AG10803 (cell line): ENCODE results near the gene VCAN.

Experiments used
- DNase-seq: peaks from one replicate; pipeline ENCODE4 v3.0.0; 2010; ENCODE audit warnings: low read depth
- H3K4me3 ChIP-seq: 2 replicates; pipeline ENCODE4 v1.5.1; 2011; ENCODE audit warnings: mild to moderate bottlenecking, low read length, control low read depth
- CTCF ChIP-seq: conservative IDR thresholded peaks from 2 replicates; pipeline ENCODE4 v1.5.1; 2011; ENCODE audit warnings: mild to moderate bottlenecking, low read length, control low read depth, inconsistent platforms

Gene VCAN

GRCh38 chr5:83485842-83486241 lies 14.3 kb downstream of the VCAN start:
- TF ChIP-seq CTCF: no peak
- no peak overlapping the region for H3K4me3 ChIP-seq
- no peak for DNase-seq

GRCh38 chr5:83487155-83487554 lies 15.6 kb downstream of the VCAN start:
- DNase-seq: peak; percentile 51
- H3K4me3 ChIP-seq: no peak overlapping the region
- no peak for TF ChIP-seq CTCF

- no peak for TF ChIP-seq CTCF
- DNase-seq: no peak
- H3K4me3 ChIP-seq: no peak overlapping the region
Measured at GRCh38 chr5:83488271-83488670, 16.7 kb downstream of the VCAN start.

GRCh38 chr5:83488821-83489220 lies 17.3 kb downstream of the VCAN start:
- H3K4me3 ChIP-seq: no peak overlapping the region
- TF ChIP-seq CTCF: no peak
- no peak for DNase-seq

GRCh38 chr5:83490203-83490602 lies 18.7 kb downstream of the VCAN start:
- no peak for TF ChIP-seq CTCF
- no peak for DNase-seq
- no peak overlapping the region for H3K4me3 ChIP-seq

GRCh38 chr5:83492331-83492730 lies 20.8 kb downstream of the VCAN start:
- no peak for TF ChIP-seq CTCF
- no peak overlapping the region for H3K4me3 ChIP-seq
- no peak for DNase-seq

- no peak overlapping the region for H3K4me3 ChIP-seq
- no peak for DNase-seq
- TF ChIP-seq CTCF: no peak
Measured at GRCh38 chr5:83493644-83494043, 22.1 kb downstream of the VCAN start.
